Heart left ventricle (tissue), 13 donors: ENCODE data around the gene CRACDL.

Source experiments
- POLR2A ChIP-seq, 2 donors: fragments of 450-650 bp; IDR thresholded peaks; one replicate each; pipeline ENCODE4 v1.6.1; 2017; ENCODE audit warnings: antibody characterized with exemption in 2 of 2, mild to moderate bottlenecking in 2 of 2, moderate library complexity in 2 of 2
- TF ChIP-seq, protein P1 (sequence below), 12 donors: fragments of 200-600 bp; sonication (generic) in 4 of 12; IDR thresholded peaks; one replicate each; pipeline versions ENCODE4 v1.5.0 to v1.8.0; 2018 to 2022; ENCODE audit warnings: antibody characterized with exemption in 12 of 12, mild to moderate bottlenecking in 5 of 12
- donor health status: ischemic (EF 13 %, LVEDD 7.1; RV severe dilation, severe dysfunction).
- donor health status: DM: no; HTN: yes; CAD: no.
- donor health status: DM: no; HTN: no; CAD: no.
- donor health status: ischemic (EF 25% LVEDD 6.9; RV normal size, moderate dysfunction).
- donor health status: ischemic (EF 25% LVEDD 5.7; RV mildly dilated, moderate dysfunction).
- donor health status: ischemic (EF 35%, LVEDD 5.7; RV mildly dilated, moderate dysfunction).
- donor health status: nonischemic (EF 11% LVEDD 7.7; RV severe dilation, severe dysfunction).
- donor health status: DM: yes; HTN: yes; CAD: no.
- donor health status: PGD.
- donor health status: ischemic (EF 29% LVEDD 5.4; RV normal size, mild dysfunction).
- donor health status: nonischemic (EF 23%, LVEDD 6.1; RV moderate dilation, normal function).

DNA sequence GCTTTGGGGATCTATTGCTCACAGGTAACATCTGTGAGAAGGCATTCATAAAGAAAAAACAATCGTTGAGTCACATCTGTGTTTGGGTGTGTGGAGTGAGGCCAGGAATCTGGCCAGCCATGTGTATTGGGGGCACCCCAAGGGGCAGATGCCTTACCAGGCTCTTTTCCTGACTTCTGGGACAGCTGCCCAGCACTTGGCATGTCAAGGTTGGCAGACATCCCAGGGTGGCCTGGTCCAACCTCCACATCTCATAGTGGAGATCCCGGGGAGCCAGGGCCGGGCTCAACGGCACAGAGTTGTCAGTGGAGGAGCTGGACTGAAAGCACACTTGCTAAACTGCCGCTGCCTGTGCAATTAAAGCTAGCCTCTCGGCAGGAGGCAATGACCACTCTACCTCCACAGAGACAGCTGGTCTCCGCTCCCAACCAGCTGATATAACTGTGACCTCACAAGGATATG lies 129.8 kb downstream of the CRACDL start:
- TF ChIP-seq, protein P1, sequence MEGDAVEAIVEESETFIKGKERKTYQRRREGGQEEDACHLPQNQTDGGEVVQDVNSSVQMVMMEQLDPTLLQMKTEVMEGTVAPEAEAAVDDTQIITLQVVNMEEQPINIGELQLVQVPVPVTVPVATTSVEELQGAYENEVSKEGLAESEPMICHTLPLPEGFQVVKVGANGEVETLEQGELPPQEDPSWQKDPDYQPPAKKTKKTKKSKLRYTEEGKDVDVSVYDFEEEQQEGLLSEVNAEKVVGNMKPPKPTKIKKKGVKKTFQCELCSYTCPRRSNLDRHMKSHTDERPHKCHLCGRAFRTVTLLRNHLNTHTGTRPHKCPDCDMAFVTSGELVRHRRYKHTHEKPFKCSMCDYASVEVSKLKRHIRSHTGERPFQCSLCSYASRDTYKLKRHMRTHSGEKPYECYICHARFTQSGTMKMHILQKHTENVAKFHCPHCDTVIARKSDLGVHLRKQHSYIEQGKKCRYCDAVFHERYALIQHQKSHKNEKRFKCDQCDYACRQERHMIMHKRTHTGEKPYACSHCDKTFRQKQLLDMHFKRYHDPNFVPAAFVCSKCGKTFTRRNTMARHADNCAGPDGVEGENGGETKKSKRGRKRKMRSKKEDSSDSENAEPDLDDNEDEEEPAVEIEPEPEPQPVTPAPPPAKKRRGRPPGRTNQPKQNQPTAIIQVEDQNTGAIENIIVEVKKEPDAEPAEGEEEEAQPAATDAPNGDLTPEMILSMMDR (IDR thresholded peaks at IDR 0.05), result no peak
- no peak for TF ChIP-seq POLR2A (IDR thresholded peaks at IDR 0.05)
